ENCODE measurements around the gene CDK10. TPM values are rescaled to one million over a fixed set of nuclear protein-coding genes. Genes with fewer than 3 reads are reported as not detected.
A peak's percentile ranks its signal among the peaks of the same experiment; 100 is the strongest.

CDK10 gene
- total RNA-seq, 3 donors from 2014 or later (not counting 1 experiment from before 2014, with no cell fraction given), result 102 to 123 (median 114) TPM

DNA sequence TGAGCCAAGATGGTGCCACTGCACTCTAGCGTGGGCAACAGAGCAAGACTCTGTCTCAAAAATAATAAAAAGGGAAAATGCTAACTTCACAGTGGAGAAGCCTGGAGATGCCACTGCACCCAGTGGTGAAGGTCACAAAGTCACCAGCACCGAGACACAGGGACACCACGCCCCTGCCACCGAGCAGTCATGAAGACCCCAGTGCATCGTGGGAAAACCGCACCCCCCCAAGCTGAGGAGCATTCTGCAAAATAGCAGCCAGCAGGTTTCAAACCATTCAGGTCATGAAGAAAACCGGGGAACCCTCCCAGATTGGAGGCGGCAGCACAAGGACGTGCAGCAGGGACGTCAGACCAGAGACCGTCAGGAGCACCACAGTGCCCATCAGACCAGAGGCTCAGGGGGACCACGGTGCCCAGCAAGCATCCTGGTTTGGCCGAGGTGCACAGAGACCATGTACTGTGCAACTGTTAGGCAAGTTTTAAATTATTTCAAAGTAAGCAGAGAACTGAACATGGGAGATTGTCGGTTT lies 42.7 kb upstream of the CDK10 start:
- Histone ChIP-seq H3K4me1 (ENCODE audit: control insufficient read depth, insufficient read depth, low read length) (peaks cover 7% of the 10 kb centered on the region), H3K27me3 (ENCODE audit: control insufficient read depth, insufficient read depth, low read length) (no peaks in the 10 kb centered on the region), H3K4me3 (ENCODE audit: low read length) (no peak overlapping the region), H3K36me3 (ENCODE audit: control insufficient read depth, insufficient read depth, low read length) (peaks cover 37% of the 10 kb centered on the region), H3K27ac (ENCODE audit: low read length) (no peak overlapping the region), H3K9me3 (ENCODE audit: control insufficient read depth, insufficient read depth, low read length) (no peaks in the 10 kb centered on the region)
- intact Hi-C loops (cut with micrococcal nuclease), result no loop called here
- H3K27ac Mint-ChIP-seq, result peak overlapping the region in 1 of 2 donors; percentile 29
- DNase-seq, result no peak
- 90% methylated on average over 14 of the region's 14 CpGs for WGBS (ENCODE audit: insufficient coverage)
- H3K4me3 Mint-ChIP-seq, result no peak overlapping the region
- ATAC-seq, result no peak
- peaks cover 8% of the 10 kb centered on the region in 2 donors for H3K4me1 Mint-ChIP-seq
- H3K27me3 Mint-ChIP-seq (ENCODE audit: low read depth in 2 of 2), result no peaks in the 10 kb centered on the region
- no peaks in the 10 kb centered on the region for H3K36me3 Mint-ChIP-seq
- H3K9me3 Mint-ChIP-seq, result no peaks in the 10 kb centered on the region
- TF ChIP-seq, protein P1, sequence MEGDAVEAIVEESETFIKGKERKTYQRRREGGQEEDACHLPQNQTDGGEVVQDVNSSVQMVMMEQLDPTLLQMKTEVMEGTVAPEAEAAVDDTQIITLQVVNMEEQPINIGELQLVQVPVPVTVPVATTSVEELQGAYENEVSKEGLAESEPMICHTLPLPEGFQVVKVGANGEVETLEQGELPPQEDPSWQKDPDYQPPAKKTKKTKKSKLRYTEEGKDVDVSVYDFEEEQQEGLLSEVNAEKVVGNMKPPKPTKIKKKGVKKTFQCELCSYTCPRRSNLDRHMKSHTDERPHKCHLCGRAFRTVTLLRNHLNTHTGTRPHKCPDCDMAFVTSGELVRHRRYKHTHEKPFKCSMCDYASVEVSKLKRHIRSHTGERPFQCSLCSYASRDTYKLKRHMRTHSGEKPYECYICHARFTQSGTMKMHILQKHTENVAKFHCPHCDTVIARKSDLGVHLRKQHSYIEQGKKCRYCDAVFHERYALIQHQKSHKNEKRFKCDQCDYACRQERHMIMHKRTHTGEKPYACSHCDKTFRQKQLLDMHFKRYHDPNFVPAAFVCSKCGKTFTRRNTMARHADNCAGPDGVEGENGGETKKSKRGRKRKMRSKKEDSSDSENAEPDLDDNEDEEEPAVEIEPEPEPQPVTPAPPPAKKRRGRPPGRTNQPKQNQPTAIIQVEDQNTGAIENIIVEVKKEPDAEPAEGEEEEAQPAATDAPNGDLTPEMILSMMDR (IDR thresholded peaks at IDR 0.05), result no peak

DNA sequence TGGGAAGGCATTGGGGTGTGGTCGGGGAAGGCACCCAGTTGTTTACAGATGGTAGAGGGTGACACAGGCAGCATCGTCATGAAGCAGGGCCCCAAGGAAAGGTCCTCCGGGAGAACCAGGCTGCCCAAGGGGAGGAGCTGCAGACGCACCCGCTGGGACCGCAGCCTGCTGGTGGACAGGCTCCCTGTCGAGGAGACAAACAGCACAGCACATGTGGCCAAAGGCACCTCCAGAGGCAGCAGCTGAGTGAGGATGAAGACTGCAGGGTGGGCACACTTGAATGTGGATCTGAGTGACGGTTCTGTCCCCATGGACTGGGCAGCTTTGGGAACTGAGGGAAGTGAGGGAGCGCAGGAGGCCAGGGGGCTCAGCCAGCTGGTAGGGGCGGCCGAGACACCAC lies 41.4 kb upstream of the CDK10 start:
- no peak overlapping the region for H3K4me3 ChIP-seq (ENCODE audit: low read length)
- H3K36me3 ChIP-seq (ENCODE audit: control insufficient read depth, insufficient read depth, low read length), result peaks cover 40% of the 10 kb centered on the region
- Mint-ChIP-seq H3K36me3 (no peaks in the 10 kb centered on the region), H3K27ac (peak overlapping the region in 1 of 2 donors; percentile 48), H3K4me3 (no peak overlapping the region), H3K4me1 (peaks cover 8% of the 10 kb centered on the region in 2 donors), H3K27me3 (ENCODE audit: low read depth in 2 of 2) (no peaks in the 10 kb centered on the region), H3K9me3 (no peaks in the 10 kb centered on the region)
- no peak for DNase-seq
- 94% methylated on average over 11 of the region's 11 CpGs for WGBS (ENCODE audit: insufficient coverage)
- ATAC-seq, result no peak
- no peaks in the 10 kb centered on the region for H3K9me3 ChIP-seq (ENCODE audit: control insufficient read depth, insufficient read depth, low read length)
- peaks cover 7% of the 10 kb centered on the region for H3K4me1 ChIP-seq (ENCODE audit: control insufficient read depth, insufficient read depth, low read length)
- intact Hi-C loops (cut with micrococcal nuclease), result no loop called here
- no peak overlapping the region for H3K27ac ChIP-seq (ENCODE audit: low read length)
- H3K27me3 ChIP-seq (ENCODE audit: control insufficient read depth, insufficient read depth, low read length), result no peaks in the 10 kb centered on the region
- TF ChIP-seq, protein P1 (IDR thresholded peaks at IDR 0.05), result no peak

DNA sequence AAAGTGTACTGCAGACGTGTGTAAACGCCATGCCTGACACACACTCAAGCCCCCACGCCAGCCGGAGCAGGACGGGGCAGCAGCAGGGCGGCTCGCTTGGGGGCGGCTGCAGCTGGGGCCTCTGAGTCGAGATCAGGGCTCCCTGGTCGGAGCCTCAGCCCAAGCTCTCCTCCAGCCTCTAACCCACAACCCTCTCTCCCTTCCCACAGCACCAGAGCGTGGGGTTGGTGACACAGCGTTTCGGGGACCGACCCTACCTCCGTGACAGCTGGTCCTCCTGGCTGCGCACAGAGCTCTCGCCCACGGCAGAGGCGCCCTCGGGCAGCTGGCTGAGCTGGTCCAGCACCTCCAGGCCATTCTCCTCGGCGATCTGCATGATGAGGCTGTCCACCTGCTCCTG lies 40.2 kb upstream of the CDK10 start:
- H3K36me3 ChIP-seq (ENCODE audit: control insufficient read depth, insufficient read depth, low read length), result peaks cover 43% of the 10 kb centered on the region
- Mint-ChIP-seq H3K27ac (peak overlapping the region in 1 of 2 donors; percentile 48), H3K27me3 (ENCODE audit: low read depth in 2 of 2) (no peaks in the 10 kb centered on the region), H3K4me3 (no peak overlapping the region), H3K36me3 (no peaks in the 10 kb centered on the region), H3K4me1 (peaks cover 0 to under 1% of the 10 kb centered on the region in 2 donors), H3K9me3 (no peaks in the 10 kb centered on the region)
- H3K4me3 ChIP-seq (ENCODE audit: low read length), result no peak overlapping the region
- H3K9me3 ChIP-seq (ENCODE audit: control insufficient read depth, insufficient read depth, low read length), result no peaks in the 10 kb centered on the region
- no peak for ATAC-seq
- H3K4me1 ChIP-seq (ENCODE audit: control insufficient read depth, insufficient read depth, low read length), result peaks cover under 1% of the 10 kb centered on the region
- 96% methylated on average over 22 of the region's 22 CpGs for WGBS (ENCODE audit: insufficient coverage)
- no peak for DNase-seq
- H3K27ac ChIP-seq (ENCODE audit: low read length), result no peak overlapping the region
- TF ChIP-seq, protein P1 (IDR thresholded peaks at IDR 0.05), result no peak
- intact Hi-C loops (cut with micrococcal nuclease), result no loop called here
- no peaks in the 10 kb centered on the region for H3K27me3 ChIP-seq (ENCODE audit: control insufficient read depth, insufficient read depth, low read length)

DNA sequence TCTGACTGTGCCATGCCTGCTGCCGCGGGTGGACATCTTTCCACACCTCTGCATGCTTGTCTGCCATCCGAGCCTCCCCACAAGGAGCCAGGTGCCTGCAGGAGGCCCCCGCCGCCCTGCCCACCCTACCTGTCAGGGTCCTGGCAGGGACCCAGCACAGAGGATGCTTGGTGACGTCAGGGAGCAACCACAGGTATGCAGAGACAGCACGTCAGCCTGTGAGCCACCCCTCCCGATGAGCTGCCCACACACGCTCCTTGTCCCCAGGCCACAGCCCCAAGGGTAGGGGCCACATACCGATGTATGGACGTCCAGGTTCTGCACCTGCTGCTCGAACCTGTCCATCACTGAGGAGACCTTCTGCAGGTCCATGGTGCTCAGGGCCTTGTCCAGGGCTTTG lies 39.6 kb upstream of the CDK10 start:
- TF ChIP-seq, protein P1 (IDR thresholded peaks at IDR 0.05), result no peak
- DNase-seq, result no peak
- no peaks in the 10 kb centered on the region for H3K36me3 Mint-ChIP-seq

More for the DNA sequence above, 39.6 kb upstream of the CDK10 start:
- H3K27me3 Mint-ChIP-seq (ENCODE audit: low read depth in 2 of 2), result no peaks in the 10 kb centered on the region
- Histone ChIP-seq H3K9me3 (ENCODE audit: control insufficient read depth, insufficient read depth, low read length) (no peaks in the 10 kb centered on the region), H3K4me1 (ENCODE audit: control insufficient read depth, insufficient read depth, low read length) (peaks cover 4% of the 10 kb centered on the region), H3K36me3 (ENCODE audit: control insufficient read depth, insufficient read depth, low read length) (peaks cover 47% of the 10 kb centered on the region), H3K4me3 (ENCODE audit: low read length) (no peak overlapping the region), H3K27ac (ENCODE audit: low read length) (no peak overlapping the region), H3K27me3 (ENCODE audit: control insufficient read depth, insufficient read depth, low read length) (no peaks in the 10 kb centered on the region)
- intact Hi-C loops (cut with micrococcal nuclease), result no loop called here
- no peaks in the 10 kb centered on the region for H3K4me1 Mint-ChIP-seq
- WGBS (ENCODE audit: insufficient coverage), result 94% methylated on average over 12 of the region's 12 CpGs
- ATAC-seq, result no peak
- H3K9me3 Mint-ChIP-seq, result no peaks in the 10 kb centered on the region
- no peak overlapping the region for H3K27ac Mint-ChIP-seq
- H3K4me3 Mint-ChIP-seq, result no peak overlapping the region

All from natural killer cell (primary cell).